C4-2B (cell line): ENCODE results near the gene MSANTD3.

Experiments used
- H3K27ac ChIP-seq: fragments of 450-650 bp; 2 replicates; pipeline ENCODE4 v1.5.1; 2017
- CTCF ChIP-seq: fragments of 450-650 bp; conservative IDR thresholded peaks from 2 replicates; pipeline ENCODE4 v1.5.1; 2017; ENCODE audit warnings: mild to moderate bottlenecking
- ZFX ChIP-seq: fragments of 450-650 bp; IDR thresholded peaks from 2 replicates; pipeline ENCODE4 v1.6.1; 2017

MSANTD3 gene

DNA sequence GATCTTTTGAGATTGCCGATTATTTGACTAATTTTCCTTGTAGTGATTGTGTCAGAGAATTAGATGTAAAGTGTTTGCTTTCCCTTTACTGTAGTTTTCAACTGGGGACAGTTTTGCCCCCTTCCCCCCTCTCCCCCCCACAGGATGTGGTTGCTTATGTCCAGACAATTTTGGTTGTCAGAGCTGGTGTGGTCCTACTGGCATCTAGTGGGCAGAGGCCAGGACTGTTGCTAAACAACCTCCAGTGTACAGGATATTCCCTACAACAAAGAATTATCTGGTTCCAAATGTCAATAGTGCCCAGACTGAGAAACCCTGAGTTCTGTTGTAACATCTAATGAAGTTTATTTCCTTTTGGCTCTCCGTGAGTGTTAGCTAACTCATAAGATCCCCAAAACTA is 66.0 kb downstream of the MSANTD3 start:
- TF ChIP-seq CTCF (peak; percentile 15), ZFX (no peak)
- H3K27ac ChIP-seq = no peak overlapping the region

- H3K27ac ChIP-seq = no peak overlapping the region
- no peak for TF ChIP-seq ZFX
- TF ChIP-seq CTCF = no peak
These were observed 71.6 kb downstream of the MSANTD3 start for GRCh38 chr9:100498592-100498991.

- no peak overlapping the region for H3K27ac ChIP-seq
- TF ChIP-seq CTCF (no peak), ZFX (no peak)
These were observed 72.5 kb downstream of the MSANTD3 start for GRCh38 chr9:100499460-100499859.

- no peak overlapping the region for H3K27ac ChIP-seq
- no peak for TF ChIP-seq ZFX
- no peak for TF ChIP-seq CTCF
These were observed 72.9 kb downstream of the MSANTD3 start for GRCh38 chr9:100499866-100500265.
